Measurements from ENCODE around the gene C14orf180.

Gene C14orf180

GRCh38 chr14:104601786-104602185 is 22.2 kb downstream of the C14orf180 start:
- ATAC-seq (ENCODE audit: low read depth) (no peak), DNase-seq (ENCODE audit: low spot score) (peak; percentile 73)
- H3K4me1 ChIP-seq (ENCODE audit: insufficient read depth, poor library complexity, severe bottlenecking): no peaks in the 10 kb centered on the region
- no peak for TF ChIP-seq CTCF (IDR thresholded peaks at IDR 0.05; ENCODE audit: poor library complexity, severe bottlenecking)
- H3K27me3 ChIP-seq (ENCODE audit: insufficient read depth, poor library complexity, severe bottlenecking): peaks cover 43% of the 10 kb centered on the region
- H3K9me3 ChIP-seq (ENCODE audit: severe bottlenecking): no peaks in the 10 kb centered on the region
- H3K4me3 ChIP-seq (ENCODE audit: severe bottlenecking): no peak overlapping the region
- no peaks in the 10 kb centered on the region for H3K36me3 ChIP-seq (ENCODE audit: low read depth)
- H3K27ac ChIP-seq (ENCODE audit: poor library complexity, severe bottlenecking): no peak overlapping the region

- TF ChIP-seq CTCF (IDR thresholded peaks at IDR 0.05; ENCODE audit: poor library complexity, severe bottlenecking): no peak
- ATAC-seq (ENCODE audit: low read depth): no peak
These were observed 22.9 kb downstream of the C14orf180 start for GRCh38 chr14:104602315-104602932.

GRCh38 chr14:104602933-104603325 is 23.4 kb downstream of the C14orf180 start:
- peaks cover 51% of the 10 kb centered on the region for H3K27me3 ChIP-seq (ENCODE audit: insufficient read depth, poor library complexity, severe bottlenecking)
- ATAC-seq (ENCODE audit: low read depth): no peak
- TF ChIP-seq CTCF (IDR thresholded peaks at IDR 0.05; ENCODE audit: poor library complexity, severe bottlenecking): no peak
- H3K4me1 ChIP-seq (ENCODE audit: insufficient read depth, poor library complexity, severe bottlenecking): no peaks in the 10 kb centered on the region
- H3K27ac ChIP-seq (ENCODE audit: poor library complexity, severe bottlenecking): no peak overlapping the region
- no peak overlapping the region for H3K4me3 ChIP-seq (ENCODE audit: severe bottlenecking)
- peak; percentile 44 for DNase-seq (ENCODE audit: low spot score)
- no peaks in the 10 kb centered on the region for H3K9me3 ChIP-seq (ENCODE audit: severe bottlenecking)
- H3K36me3 ChIP-seq (ENCODE audit: low read depth): no peaks in the 10 kb centered on the region

More at GRCh38 chr14:104602315-104602932, 22.9 kb downstream of the C14orf180 start:
- DNase-seq (ENCODE audit: low spot score): peak; percentile 42
- Histone ChIP-seq H3K9me3 (ENCODE audit: severe bottlenecking) (no peaks in the 10 kb centered on the region), H3K36me3 (ENCODE audit: low read depth) (no peaks in the 10 kb centered on the region), H3K27ac (ENCODE audit: poor library complexity, severe bottlenecking) (no peak overlapping the region), H3K27me3 (ENCODE audit: insufficient read depth, poor library complexity, severe bottlenecking) (peaks cover 46% of the 10 kb centered on the region), H3K4me1 (ENCODE audit: insufficient read depth, poor library complexity, severe bottlenecking) (no peaks in the 10 kb centered on the region), H3K4me3 (ENCODE audit: severe bottlenecking) (no peak overlapping the region)

- Histone ChIP-seq H3K36me3 (ENCODE audit: low read depth) (no peaks in the 10 kb centered on the region), H3K4me1 (ENCODE audit: insufficient read depth, poor library complexity, severe bottlenecking) (no peaks in the 10 kb centered on the region), H3K4me3 (ENCODE audit: severe bottlenecking) (no peak overlapping the region), H3K27me3 (ENCODE audit: insufficient read depth, poor library complexity, severe bottlenecking) (peaks cover 48% of the 10 kb centered on the region), H3K27ac (ENCODE audit: poor library complexity, severe bottlenecking) (no peak overlapping the region), H3K9me3 (ENCODE audit: severe bottlenecking) (no peaks in the 10 kb centered on the region)
- no peak for TF ChIP-seq CTCF (IDR thresholded peaks at IDR 0.05; ENCODE audit: poor library complexity, severe bottlenecking)
- peak; percentile 69 for DNase-seq (ENCODE audit: low spot score)
- ATAC-seq (ENCODE audit: low read depth): no peak
These were observed 24.3 kb downstream of the C14orf180 start for GRCh38 chr14:104603711-104604401.
